Heart right ventricle (tissue), 16 donors: ENCODE results near the gene FANCC. TPM values are rescaled to one million over a fixed set of nuclear protein-coding genes. Genes with fewer than 3 reads are reported as not detected.

Source experiments
- ATAC-seq, 8 donors: fragments of 200-7000 bp; cut with Tn5 transposase; one replicate each; pipeline ENCODE4 v1.9.1; 2020; ENCODE audit warnings: mild to moderate bottlenecking in 8 of 8, moderate library complexity in 8 of 8, moderate number of reproducible peaks in 1 of 8
- DNase-seq, 2 donors: peaks; one replicate each; pipeline ENCODE4 v3.0.0-alpha.2; 2020
- H3K27ac ChIP-seq, 10 donors: fragments of 200-600 bp; sonication (generic) in 2 of 10; one replicate each; pipeline versions ENCODE4 v1.5.0 to v1.8.0; 2020 to 2022; ENCODE audit warnings: mild to moderate bottlenecking in 3 of 10
- H3K27me3 ChIP-seq, 7 donors: fragments of 200-600 bp; one replicate each; pipeline ENCODE4 v1.8.0; 2021 to 2022; ENCODE audit warnings: mild to moderate bottlenecking in 2 of 7
- H3K36me3 ChIP-seq, 9 donors: fragments of 200-600 bp; sonication (generic) in 1 of 9; one replicate each; pipeline versions ENCODE4 v1.5.0 to v1.8.0; 2020 to 2022; ENCODE audit warnings: mild to moderate bottlenecking in 2 of 9
- H3K4me1 ChIP-seq, 9 donors: fragments of 200-600 bp; sonication (generic) in 1 of 9; one replicate each; pipeline versions ENCODE4 v1.5.0 to v1.8.0; 2020 to 2022; ENCODE audit warnings: mild to moderate bottlenecking in 4 of 9
- H3K4me3 ChIP-seq, 10 donors: fragments of 200-600 bp; sonication (generic) in 2 of 10; one replicate each; pipeline versions ENCODE4 v1.5.0 to v1.8.0; 2020 to 2022; ENCODE audit warnings: mild to moderate bottlenecking in 7 of 10, moderate library complexity in 2 of 10
- H3K9me3 ChIP-seq, 11 donors: fragments of 200-600 bp in 10 of 11; sonication (generic) in 2 of 11; one replicate each; pipeline versions ENCODE4 v1.5.0 to v1.8.0; 2013 to 2022; ENCODE audit warnings: mild to moderate bottlenecking in 2 of 11, control low read depth in 1 of 11, moderate library complexity in 1 of 11
- CTCF ChIP-seq, 9 donors: fragments of 200-600 bp; sonication (generic) in 2 of 9; IDR thresholded peaks; one replicate each; pipeline versions ENCODE4 v1.5.0 to v1.8.0; 2021 to 2022; ENCODE audit warnings: antibody characterized with exemption in 9 of 9, mild to moderate bottlenecking in 5 of 9, moderate library complexity in 1 of 9
- WGBS, 2 donors: extraction: QIAGEN DNeasy Blood & Tissue Kit; methylation state at CpG; one replicate each; pipeline ENCODE4 v1.1.7; 2013; ENCODE audit warnings: inconsistent platforms in 1 of 2; 5-methylcytosine and 5-hydroxymethylcytosine counted together
- intact Hi-C, 10 donors: fragments of 100-400 bp; cut with DNase I; formaldehyde crosslinking; loops; one replicate each; pipeline versions ENCODE4 v1.11.1 to v1.14.2; 2022
- polyA plus RNA-seq, 2 donors: library from polyadenylated mRNA; stranded (reverse); fragments of 200-250 nt; gene quantifications; one replicate each; pipeline ENCODE4 v1.2.3, GENCODE V29; 2013
- total RNA-seq, 10 donors: library from RNA; stranded (reverse); fragmentation: NEBNext Ultra II Directional in 3 of 10; extraction: Animal tissue kit (Norgen Biotek cat#: 25700) in 3 of 10; gene quantifications; one replicate each; pipeline versions ENCODE4 v1.2.1 to v1.2.4, GENCODE V29; 2021 to 2023
- donor health status: Arrhythmogenic right ventricular cardiomyopathy.
- donor health status: ischemic (EF 13 %, LVEDD 7.1; RV severe dilation, severe dysfunction).
- donor health status: healthy with polysubstance abuse.
- donor health status: DM: no; HTN: yes; CAD: no.
- donor health status: DM: no; HTN: no; CAD: no.
- donor health status: ischemic (EF 25% LVEDD 6.9; RV normal size, moderate dysfunction).
- donor health status: ischemic (EF 25% LVEDD 5.7; RV mildly dilated, moderate dysfunction).
- donor health status: healthy.
- donor health status: DM: yes; HTN: yes; CAD: no.
- donor health status: Ischemic cardiomyopathy.
- donor health status: ischemic (EF 35%, LVEDD 5.7; RV mildly dilated, moderate dysfunction).
- donor health status: nonischemic (EF 11% LVEDD 7.7; RV severe dilation, severe dysfunction).
- donor health status: DM: yes; HTN: yes; CAD: no.
- donor health status: PGD.
- donor health status: ischemic (EF 29% LVEDD 5.4; RV normal size, mild dysfunction).
- donor health status: nonischemic (EF 23%, LVEDD 6.1; RV moderate dilation, normal function).

Gene FANCC
- total and polyA plus RNA-seq, 12 donors, result 2.9 to 6.8 (median 4.3) TPM

- 74% methylated on average over 8 of the region's 8 CpGs for WGBS, 2 donors
- peak overlapping the region in 9 of 10 donors; percentile 25 to 62 (median 34) for H3K27ac ChIP-seq
- peaks cover 0 to 68% (median 11%) of the 10 kb centered on the region in 9 donors for H3K36me3 ChIP-seq
Measured at GRCh38 chr9:95102001-95102433, 215.5 kb downstream of the FANCC start.

GRCh38 chr9:95101326-95101725 lies 216.2 kb downstream of the FANCC start:
- H3K27ac ChIP-seq, result peak overlapping the region in 8 of 10 donors; percentile 25 to 62 (median 34)
- peaks cover 20 to 88% (median 76%) of the 10 kb centered on the region in 9 donors for H3K4me1 ChIP-seq
- no peak for TF ChIP-seq CTCF (IDR thresholded peaks at IDR 0.05)
- peaks cover 0 to 68% (median 11%) of the 10 kb centered on the region in 9 donors for H3K36me3 ChIP-seq
- no peaks in the 10 kb centered on the region for H3K9me3 ChIP-seq
- intact Hi-C loops, result no loop called here
- WGBS, 2 donors, result 92 to 95% methylated on average over 12 of the region's 12 CpGs
- H3K4me3 ChIP-seq, result no peak overlapping the region
- no peaks in the 10 kb centered on the region for H3K27me3 ChIP-seq
- ATAC-seq (no peak), DNase-seq (no peak)

More at GRCh38 chr9:95102001-95102433, 215.5 kb downstream of the FANCC start:
- ATAC-seq, result peak in 3 of 8 donors; percentile 8 to 32 (median 31)
- no peak for TF ChIP-seq CTCF (IDR thresholded peaks at IDR 0.05)
- Histone ChIP-seq H3K4me3 (no peak overlapping the region), H3K9me3 (no peaks in the 10 kb centered on the region), H3K4me1 (peaks cover 20 to 93% (median 73%) of the 10 kb centered on the region in 9 donors), H3K27me3 (no peaks in the 10 kb centered on the region)
- DNase-seq, result no peak
- intact Hi-C loops, result no loop called here

- Histone ChIP-seq H3K4me1 (peaks cover 21 to 93% (median 77%) of the 10 kb centered on the region in 9 donors), H3K27me3 (no peaks in the 10 kb centered on the region), H3K9me3 (no peaks in the 10 kb centered on the region), H3K4me3 (no peak overlapping the region), H3K36me3 (peaks cover 0 to 63% (median 11%) of the 10 kb centered on the region in 9 donors), H3K27ac (peak overlapping the region in 4 of 10 donors; percentile 5 to 36 (median 8))
- DNase-seq, result no peak
- TF ChIP-seq CTCF (IDR thresholded peaks at IDR 0.05), result no peak
- intact Hi-C loops, result no loop called here
- no peak for ATAC-seq
- 87 to 90% methylated on average over 4 of the region's 4 CpGs for WGBS, 2 donors
Measured at GRCh38 chr9:95100071-95100627, 217.4 kb downstream of the FANCC start.

- H3K4me1 ChIP-seq, result peaks cover 24 to 94% (median 81%) of the 10 kb centered on the region in 9 donors
- no peak overlapping the region for H3K4me3 ChIP-seq
- intact Hi-C loops, result no loop called here
- H3K27me3 ChIP-seq, result no peaks in the 10 kb centered on the region
- peaks cover 0 to 58% (median 11%) of the 10 kb centered on the region in 9 donors for H3K36me3 ChIP-seq
- 96% methylated on average over 24 of the region's 24 CpGs for WGBS, 2 donors
- no peaks in the 10 kb centered on the region for H3K9me3 ChIP-seq
- peak overlapping the region in 2 of 10 donors; percentile 28 to 51 for H3K27ac ChIP-seq
- no peak for DNase-seq
- no peak for TF ChIP-seq CTCF (IDR thresholded peaks at IDR 0.05)
- no peak for ATAC-seq
Measured at GRCh38 chr9:95099321-95100070, 218.0 kb downstream of the FANCC start.
